A549 treated with dexamethasone at 1 μM for 4 hours (cell line): ENCODE data around the gene PCGF5. TPM values are rescaled to one million over a fixed set of nuclear protein-coding genes. Genes with fewer than 3 reads are reported as not detected.

ENCODE experiments used
- total RNA-seq: library from RNA; stranded (reverse); fragments of 200-300 nt; extraction: Qiagen RNA extraction; gene quantifications from 5 replicates; pipeline ENCODE4 v1.2.3, GENCODE V29; 2022

PCGF5 gene
- 44.6 to 53.3 TPM (median 47.7 TPM) in 5 replicates for total RNA-seq

GRCh38 chr10:91220194-91220953 is at the start of gene PCGF5:
TSS of gene PCGF5 (plus strand) at chr10:91220663. CDS start at chr10:91222872, 2,209 bp downstream.

Other genes starting within 250 kb of the PCGF5 start
- 3.2 to 4.3 TPM (median 3.8 TPM) in 5 replicates for gene HECTD2, start 189.7 kb downstream of the PCGF5 start, total RNA-seq